Mesenchymal stem cell (in vitro differentiated cells and primary cell): ENCODE data around the gene TMEM208.
A peak's percentile ranks its signal among the peaks of the same experiment; 100 is the strongest.

Experiments
- DNase-seq: peaks from one replicate; pipeline ENCODE4 v3.0.0-alpha.2; 2013
- H2AFZ ChIP-seq: one replicate; pipeline ENCODE4 v1.6.1; 2013; ENCODE audit warnings: low read depth, mild to moderate bottlenecking, control low read depth, inconsistent platforms, low read length, moderate library complexity
- H2AK5ac ChIP-seq: 2 replicates; pipeline ENCODE4 v1.6.1; 2013; ENCODE audit warnings: low read length, moderate library complexity, mild to moderate bottlenecking, inconsistent platforms; ENCODE audit not compliant: severe bottlenecking
- H2BK120ac ChIP-seq: one replicate; pipeline ENCODE4 v1.6.1; 2013; ENCODE audit warnings: low read depth, mild to moderate bottlenecking, inconsistent platforms, low read length, moderate library complexity
- H2BK12ac ChIP-seq, 2 experiments: one replicate each; pipeline ENCODE4 v1.6.1; 2013; ENCODE audit warnings: inconsistent platforms in 2 of 2, low read length in 2 of 2, mild to moderate bottlenecking in 2 of 2, moderate library complexity in 2 of 2, control low read depth in 1 of 2
- H2BK15ac ChIP-seq: one replicate; pipeline ENCODE4 v1.6.1; 2013; ENCODE audit warnings: mild to moderate bottlenecking, low read depth, inconsistent platforms; ENCODE audit not compliant: poor library complexity, severe bottlenecking
- H2BK5ac ChIP-seq: 2 replicates; pipeline ENCODE4 v1.6.1; 2013; ENCODE audit warnings: low read depth, mild to moderate bottlenecking, low read length, control low read depth, inconsistent platforms; ENCODE audit not compliant: poor library complexity, severe bottlenecking
- H3K14ac ChIP-seq, 2 experiments: one replicate each; pipeline ENCODE4 v1.6.1; 2013; ENCODE audit warnings: inconsistent platforms in 2 of 2, low read length in 2 of 2, control low read depth in 1 of 2, mild to moderate bottlenecking in 1 of 2, moderate library complexity in 1 of 2
- H3K18ac ChIP-seq, 2 experiments: one replicate each; pipeline ENCODE4 v1.6.1; 2013; ENCODE audit warnings: inconsistent platforms in 2 of 2, low read length in 2 of 2, control low read depth in 1 of 2, low read depth in 1 of 2, mild to moderate bottlenecking in 1 of 2
- H3K23ac ChIP-seq, 2 experiments: one replicate each; pipeline ENCODE4 v1.6.1; 2013; ENCODE audit warnings: inconsistent platforms in 2 of 2, low read length in 2 of 2, mild to moderate bottlenecking in 2 of 2, moderate library complexity in 2 of 2, control low read depth in 1 of 2
- H3K27ac ChIP-seq: 2 replicates; pipeline ENCODE4 v1.5.1; 2013; ENCODE audit warnings: mild to moderate bottlenecking, moderate library complexity, low read length, control low read depth, inconsistent platforms; ENCODE audit not compliant: poor library complexity, severe bottlenecking
- H3K27me3 ChIP-seq, 2 experiments: 2 replicates each; pipeline versions ENCODE4 v1.6.1 to v1.7.0; 2013; ENCODE audit warnings: low read length in 2 of 2, mild to moderate bottlenecking in 2 of 2, moderate library complexity in 2 of 2, control low read depth in 1 of 2, inconsistent platforms in 1 of 2; ENCODE audit not compliant: control insufficient read depth in 1 of 2, insufficient read depth in 1 of 2
- H3K36me3 ChIP-seq, 2 experiments: 2 replicates each; pipeline versions ENCODE4 v1.6.1 to v1.7.0; 2013; ENCODE audit warnings: low read length in 2 of 2, control low read depth in 1 of 2, inconsistent platforms in 1 of 2, low read depth in 1 of 2, mild to moderate bottlenecking in 1 of 2; ENCODE audit not compliant: insufficient read depth in 2 of 2, control insufficient read depth in 1 of 2
- H3K4ac ChIP-seq, 2 experiments: one replicate each; pipeline ENCODE4 v1.6.1; 2013; ENCODE audit warnings: inconsistent platforms in 2 of 2, low read length in 2 of 2, mild to moderate bottlenecking in 2 of 2, moderate library complexity in 2 of 2, control low read depth in 1 of 2, low read depth in 1 of 2
- H3K4me1 ChIP-seq: 2 replicates; pipeline ENCODE4 v1.6.1; 2013; ENCODE audit warnings: low read depth, low read length, control low read depth; ENCODE audit not compliant: control insufficient read depth, insufficient read depth
- H3K4me2 ChIP-seq: 2 replicates; pipeline ENCODE4 v1.6.1; 2013; ENCODE audit warnings: low read length, mild to moderate bottlenecking, inconsistent platforms; ENCODE audit not compliant: poor library complexity, severe bottlenecking
- H3K4me3 ChIP-seq, 2 experiments: 2 replicates each; pipeline versions ENCODE4 v1.5.1 to v1.7.0; 2013; ENCODE audit warnings: low read length in 2 of 2, mild to moderate bottlenecking in 2 of 2, control low read depth in 1 of 2, low read depth in 1 of 2; ENCODE audit not compliant: insufficient read depth in 1 of 2
- H3K79me1 ChIP-seq: replicated peaks from 2 replicates; pipeline ENCODE4 v1.6.1; 2013; ENCODE audit warnings: mild to moderate bottlenecking, control low read depth, low read length, inconsistent platforms; ENCODE audit not compliant: poor library complexity, severe bottlenecking
- H3K9ac ChIP-seq: 2 replicates; pipeline ENCODE4 v1.7.0; 2013; ENCODE audit warnings: mild to moderate bottlenecking, low read length, moderate library complexity
- H3K9me3 ChIP-seq: 2 replicates; pipeline ENCODE4 v1.7.0; 2013; ENCODE audit warnings: mild to moderate bottlenecking, low read length; ENCODE audit not compliant: control insufficient read depth
- H4K8ac ChIP-seq: one replicate; pipeline ENCODE4 v1.6.1; 2013; ENCODE audit warnings: inconsistent platforms, mild to moderate bottlenecking, low read length, moderate library complexity
- H4K91ac ChIP-seq: one replicate; pipeline ENCODE4 v1.6.1; 2013; ENCODE audit warnings: mild to moderate bottlenecking, low read length, inconsistent platforms
- WGBS: methylation state at CpG from one replicate; pipeline ENCODE4 v1.1.7; 2013; ENCODE audit warnings: mixed read lengths; 5-methylcytosine and 5-hydroxymethylcytosine counted together

The TMEM208 gene

DNA sequence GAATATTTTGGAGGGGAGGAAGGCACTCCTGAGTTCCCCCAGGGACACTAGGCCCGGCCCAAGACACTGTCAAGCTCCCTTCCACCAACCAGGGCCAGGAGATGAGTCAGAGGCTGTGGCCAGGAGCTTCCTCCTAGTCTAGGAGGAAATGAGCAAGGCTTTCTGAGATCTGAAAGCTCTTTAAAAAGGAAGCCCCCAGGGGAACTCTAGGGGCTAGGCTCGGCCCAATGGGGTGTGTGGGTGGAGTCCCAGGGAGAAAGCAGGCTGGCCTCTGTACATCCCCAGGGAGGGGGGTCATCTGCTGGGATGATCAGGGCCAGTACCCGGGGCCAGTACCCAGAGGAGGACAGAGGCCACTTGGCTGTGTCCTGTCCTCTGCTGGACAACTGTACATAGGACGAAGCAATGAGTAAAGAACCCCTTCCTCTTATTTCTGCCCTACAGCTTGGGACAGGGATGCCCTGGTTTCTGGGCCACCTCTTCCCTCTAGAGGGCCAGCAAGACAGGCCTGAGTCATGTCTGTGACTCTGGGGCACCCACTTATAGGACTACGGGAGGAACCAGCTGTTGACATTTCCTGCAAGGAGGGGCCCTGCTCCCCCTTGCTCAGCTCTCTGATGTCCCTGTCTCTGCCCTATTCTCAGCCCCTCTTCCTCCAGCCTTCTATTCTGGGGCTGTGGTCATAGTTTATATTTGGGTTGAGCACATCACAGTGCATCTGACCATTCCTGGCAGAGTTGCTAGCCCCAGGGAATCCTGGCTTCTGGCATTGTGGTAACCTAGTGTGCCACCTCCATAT, 17.7 kb downstream of the TMEM208 start:
- H3K18ac ChIP-seq, result peak overlapping the region; percentile 79 to 87
- WGBS, result 7% methylated on average over 4 of the region's 5 CpGs
- H4K8ac ChIP-seq, result peak overlapping the region; percentile 73
- H2BK120ac ChIP-seq, result peak overlapping the region; percentile 87
- peak overlapping the region; percentile 84 to 95 for H3K4ac ChIP-seq
- peak overlapping the region in 1 of 2 experiments; percentile 94 for H3K4me3 ChIP-seq
- peak overlapping the region; percentile 3 for H2BK5ac ChIP-seq
- no peak overlapping the region for H2AFZ ChIP-seq
- peak overlapping the region; percentile 82 for H2BK15ac ChIP-seq
- DNase-seq, result peak; percentile 97
- no peak overlapping the region for H3K23ac ChIP-seq
- H2BK12ac ChIP-seq, result peak overlapping the region; percentile 57 to 96
- peak overlapping the region in 1 of 2 experiments; percentile 14 for H3K14ac ChIP-seq
- H3K4me2 ChIP-seq, result peak overlapping the region; percentile 19
- peaks cover 8 to 16% of the 10 kb centered on the region in 2 experiments for H3K36me3 ChIP-seq
- peaks cover 65% of the 10 kb centered on the region for H3K4me1 ChIP-seq
- peak overlapping the region; percentile 88 for H4K91ac ChIP-seq
- H3K27me3 ChIP-seq, result peaks cover 0 to 5% of the 10 kb centered on the region in 2 experiments
- H3K27ac ChIP-seq, result peak overlapping the region; percentile 81
- H3K9me3 ChIP-seq, result no peaks in the 10 kb centered on the region
- peak overlapping the region; percentile 91 for H3K9ac ChIP-seq
- peaks cover 11% of the 10 kb centered on the region for H3K79me1 ChIP-seq
- peak overlapping the region; percentile 92 for H2AK5ac ChIP-seq

DNA sequence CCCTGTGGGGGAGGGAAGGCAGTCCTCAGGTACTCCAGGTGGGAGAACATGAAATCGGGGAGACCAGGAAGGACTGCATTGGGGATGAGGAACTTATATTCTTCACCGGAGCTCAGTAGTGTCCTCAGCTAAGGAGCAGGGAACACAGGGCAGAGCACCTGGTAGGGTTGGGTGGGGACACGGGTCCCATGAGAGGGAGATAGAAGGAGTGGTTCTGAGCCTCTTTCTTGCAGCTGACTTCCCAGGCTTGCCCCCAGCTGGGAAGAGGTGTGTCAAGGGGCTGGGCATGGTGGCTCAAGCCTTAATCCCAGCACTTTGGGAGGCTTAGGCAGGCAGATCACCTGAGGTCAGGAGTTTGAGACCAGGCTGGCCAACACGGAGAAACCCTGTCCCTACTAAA, 18.3 kb downstream of the TMEM208 start:
- DNase-seq, result no peak
- H3K9ac ChIP-seq, result peak overlapping the region; percentile 91
- H2AFZ ChIP-seq, result no peak overlapping the region
- no peak overlapping the region for H3K14ac ChIP-seq
- peak overlapping the region; percentile 96 for H2BK120ac ChIP-seq
- no peak overlapping the region for H3K4me2 ChIP-seq
- peaks cover 7 to 10% of the 10 kb centered on the region in 2 experiments for H3K36me3 ChIP-seq
- H3K27me3 ChIP-seq, result peaks cover 0 to 9% of the 10 kb centered on the region in 2 experiments
- WGBS, result 69% methylated on average over 4 of the region's 4 CpGs
- no peak overlapping the region for H2BK5ac ChIP-seq
- peak overlapping the region; percentile 92 for H2AK5ac ChIP-seq
- H3K18ac ChIP-seq, result peak overlapping the region; percentile 67 to 87
- H4K91ac ChIP-seq, result peak overlapping the region; percentile 87
- H3K4me1 ChIP-seq, result peaks cover 66% of the 10 kb centered on the region
- peak overlapping the region; percentile 64 for H2BK15ac ChIP-seq
- H2BK12ac ChIP-seq, result peak overlapping the region; percentile 49 to 86
- H3K9me3 ChIP-seq, result no peaks in the 10 kb centered on the region
- H3K27ac ChIP-seq, result peak overlapping the region; percentile 94
- peak overlapping the region; percentile 82 to 95 for H3K4ac ChIP-seq
- peaks cover 8% of the 10 kb centered on the region for H3K79me1 ChIP-seq
- H3K4me3 ChIP-seq, result peak overlapping the region in 1 of 2 experiments; percentile 94
- H3K23ac ChIP-seq, result no peak overlapping the region
- peak overlapping the region; percentile 62 for H4K8ac ChIP-seq

DNA sequence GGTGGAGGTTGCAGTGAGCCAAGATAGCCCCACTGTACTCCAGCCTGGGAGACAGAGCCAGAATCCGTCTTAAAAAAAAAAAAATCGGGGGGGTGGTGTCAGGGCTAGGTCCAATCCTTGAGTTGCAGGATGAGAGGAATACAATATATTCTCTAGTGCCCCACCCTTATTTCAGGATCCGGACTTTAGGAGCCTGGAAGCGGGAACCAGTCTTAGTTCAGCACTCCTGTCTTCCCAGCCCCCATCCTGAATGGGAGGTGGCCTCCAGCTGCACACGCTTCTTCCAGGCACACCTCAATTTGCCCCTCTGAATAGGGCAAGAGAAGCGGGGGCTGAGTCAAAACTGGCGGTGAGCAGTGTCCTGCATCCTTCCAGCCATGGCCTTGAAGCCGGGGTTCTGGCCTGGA, 18.7 kb downstream of the TMEM208 start:
- H3K4ac ChIP-seq, result peak overlapping the region; percentile 84 to 95
- H3K27ac ChIP-seq, result peak overlapping the region; percentile 94
- H3K4me3 ChIP-seq, result peak overlapping the region; percentile 84 to 94
- H2AK5ac ChIP-seq, result peak overlapping the region; percentile 60
- peak overlapping the region in 1 of 2 experiments; percentile 0 for H3K14ac ChIP-seq
- no peaks in the 10 kb centered on the region for H3K9me3 ChIP-seq
- peak overlapping the region; percentile 94 for H3K4me2 ChIP-seq
- H3K79me1 ChIP-seq, result peaks cover 8% of the 10 kb centered on the region
- H4K8ac ChIP-seq, result peak overlapping the region; percentile 83
- H3K36me3 ChIP-seq, result peaks cover 7 to 10% of the 10 kb centered on the region in 2 experiments
- peaks cover 63% of the 10 kb centered on the region for H3K4me1 ChIP-seq
- peak overlapping the region; percentile 67 to 92 for H3K18ac ChIP-seq
- no peak for DNase-seq
- WGBS, result 9% methylated on average over 7 of the region's 8 CpGs
- peaks cover 0 to 9% of the 10 kb centered on the region in 2 experiments for H3K27me3 ChIP-seq
- peak overlapping the region; percentile 96 for H4K91ac ChIP-seq
- peak overlapping the region; percentile 91 for H3K9ac ChIP-seq
- peak overlapping the region; percentile 61 for H2BK5ac ChIP-seq
- H3K23ac ChIP-seq, result no peak overlapping the region
- H2BK120ac ChIP-seq, result peak overlapping the region; percentile 96
- no peak overlapping the region for H2AFZ ChIP-seq
- H2BK12ac ChIP-seq, result peak overlapping the region; percentile 30 to 49
- H2BK15ac ChIP-seq, result peak overlapping the region; percentile 60

DNA sequence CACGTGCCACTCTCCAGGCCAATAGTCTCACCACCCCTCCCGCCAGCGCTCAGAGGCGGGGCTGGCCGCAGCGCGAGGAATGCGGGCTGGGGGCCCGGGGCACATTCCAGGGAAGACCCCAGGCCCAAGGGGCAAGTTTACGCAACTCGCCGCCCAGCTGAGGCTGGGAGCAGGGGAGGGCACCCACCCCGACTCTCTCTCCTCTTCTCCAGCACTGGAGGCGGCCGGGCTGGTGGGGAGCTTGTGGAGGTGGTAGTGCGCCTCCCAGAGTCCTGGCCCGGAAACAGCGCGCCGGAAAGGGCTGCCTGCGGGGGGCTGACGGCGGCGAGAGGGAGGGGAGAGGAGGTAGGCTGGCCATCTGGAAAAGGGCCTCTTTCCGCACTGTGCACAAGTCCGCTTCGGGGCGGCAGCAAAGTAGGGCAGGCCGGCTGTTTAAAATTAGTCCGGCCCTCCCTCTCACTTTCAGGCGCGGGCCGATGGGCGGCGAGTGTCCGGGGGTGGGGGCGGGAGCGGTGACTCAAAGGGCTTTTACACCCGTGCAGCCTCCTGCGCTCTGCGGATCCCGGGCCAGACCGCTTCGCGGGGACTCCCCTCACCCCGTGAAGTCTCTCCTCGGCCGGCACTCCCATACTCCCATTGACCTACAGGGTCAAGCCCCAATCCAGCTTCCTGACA, 19.3 kb downstream of the TMEM208 start:
- H3K79me1 ChIP-seq, result peaks cover 8% of the 10 kb centered on the region
- DNase-seq, result peak; percentile 94
- peak overlapping the region; percentile 84 to 91 for H3K4ac ChIP-seq
- H3K9ac ChIP-seq, result peak overlapping the region; percentile 91
- H3K36me3 ChIP-seq, result peaks cover 7 to 10% of the 10 kb centered on the region in 2 experiments
- peak overlapping the region; percentile 59 to 84 for H2BK12ac ChIP-seq
- H4K91ac ChIP-seq, result peak overlapping the region; percentile 96
- no peak overlapping the region for H2AFZ ChIP-seq
- H3K9me3 ChIP-seq, result no peaks in the 10 kb centered on the region
- no peak overlapping the region for H3K23ac ChIP-seq
- peak overlapping the region; percentile 96 for H2BK120ac ChIP-seq
- peak overlapping the region; percentile 84 to 94 for H3K4me3 ChIP-seq
- H3K27ac ChIP-seq, result peak overlapping the region; percentile 94
- H2BK15ac ChIP-seq, result peak overlapping the region; percentile 99
- H3K27me3 ChIP-seq, result peaks cover 0 to 9% of the 10 kb centered on the region in 2 experiments
- H3K4me2 ChIP-seq, result peak overlapping the region; percentile 94
- H3K14ac ChIP-seq, result peak overlapping the region in 1 of 2 experiments; percentile 73
- H4K8ac ChIP-seq, result peak overlapping the region; percentile 83
- WGBS, result 0% methylated on average over 39 of the region's 48 CpGs
- peak overlapping the region; percentile 61 for H2BK5ac ChIP-seq
- peaks cover 59% of the 10 kb centered on the region for H3K4me1 ChIP-seq
- peak overlapping the region; percentile 16 for H2AK5ac ChIP-seq
- peak overlapping the region; percentile 67 to 92 for H3K18ac ChIP-seq
